GM23338 (cell line): ENCODE data around the gene CPNE6. TPM values are rescaled to one million over a fixed set of nuclear protein-coding genes. Genes with fewer than 3 reads are reported as not detected.

Experiments
- ATAC-seq: fragments of 200-7000 bp; cut with Tn5 transposase; 3 replicates; pipeline ENCODE4 v1.9.1; 2020
- DNase-seq: peaks from one replicate; pipeline ENCODE4 v3.0.0-alpha.2; 2015; ENCODE audit warnings: low spot score
- H2AFZ ChIP-seq: fragments of 200-600 bp; sonication (generic); 2 replicates; pipeline ENCODE4 v1.8.0; 2016; ENCODE audit warnings: antibody characterized with exemption, mild to moderate bottlenecking, moderate library complexity
- H3F3A ChIP-seq: fragments of 200-600 bp; sonication (generic); replicated peaks from 2 replicates; pipeline ENCODE4 v1.8.0; 2017; ENCODE audit warnings: antibody characterized with exemption, mixed run types, low read depth
- H3K27ac ChIP-seq: fragments of 200-600 bp; sonication (generic); 2 replicates; pipeline ENCODE4 v1.6.1; 2016; ENCODE audit warnings: low read depth
- H3K27me3 ChIP-seq: fragments of 200-600 bp; sonication (generic); 2 replicates; pipeline ENCODE4 v1.8.0; 2016; ENCODE audit warnings: mild to moderate bottlenecking, mixed run types, moderate library complexity; ENCODE audit not compliant: insufficient read depth
- H3K36me3 ChIP-seq: fragments of 200-600 bp; sonication (generic); 2 replicates; pipeline ENCODE4 v1.8.0; 2016; ENCODE audit warnings: mild to moderate bottlenecking; ENCODE audit not compliant: insufficient read depth
- H3K4me1 ChIP-seq: fragments of 200-600 bp; sonication (generic); 2 replicates; pipeline ENCODE4 v1.8.0; 2016; ENCODE audit warnings: mild to moderate bottlenecking, moderate library complexity; ENCODE audit not compliant: insufficient read depth
- H3K4me2 ChIP-seq: fragments of 200-600 bp; sonication (generic); 2 replicates; pipeline ENCODE4 v1.7.1; 2017; ENCODE audit warnings: mixed run types
- H3K4me3 ChIP-seq: fragments of 200-600 bp; sonication (generic); 2 replicates; pipeline ENCODE4 v1.6.1; 2016; ENCODE audit warnings: mixed run types
- H3K79me2 ChIP-seq: fragments of 200-600 bp; sonication (generic); replicated peaks from 2 replicates; pipeline ENCODE4 v1.8.0; 2017; ENCODE audit warnings: mild to moderate bottlenecking; ENCODE audit not compliant: insufficient read depth
- H3K9me2 ChIP-seq: fragments of 200-600 bp; sonication (generic); 2 replicates; pipeline ENCODE4 v1.8.0; 2017; ENCODE audit not compliant: insufficient read depth
- H4K20me1 ChIP-seq: fragments of 200-600 bp; sonication (generic); replicated peaks from 2 replicates; pipeline ENCODE4 v1.8.0; 2017; ENCODE audit warnings: mild to moderate bottlenecking; ENCODE audit not compliant: insufficient read depth
- H3K27ac Mint-ChIP-seq: 2 replicates; pipeline ENCODE4 v1.8.0; 2020; ENCODE audit warnings: inconsistent platforms, mild to moderate bottlenecking, moderate library complexity, mixed read lengths
- H3K27me3 Mint-ChIP-seq: 3 replicates; pipeline ENCODE4 v1.8.0; 2022; ENCODE audit warnings: low read depth, mild to moderate bottlenecking, moderate library complexity, mixed read lengths, inconsistent platforms; ENCODE audit not compliant: insufficient read depth, poor library complexity
- H3K36me3 Mint-ChIP-seq: 3 replicates; pipeline ENCODE4 v1.8.0; 2021; ENCODE audit warnings: low read depth, mild to moderate bottlenecking, inconsistent platforms, moderate library complexity, mixed read lengths
- H3K4me1 Mint-ChIP-seq: 3 replicates; pipeline ENCODE4 v1.8.0; 2020; ENCODE audit warnings: mild to moderate bottlenecking, inconsistent platforms, mixed read lengths
- H3K4me3 Mint-ChIP-seq: 3 replicates; pipeline ENCODE4 v1.8.0; 2021; ENCODE audit warnings: moderate library complexity, mild to moderate bottlenecking, inconsistent platforms, mixed read lengths
- H3K9me3 Mint-ChIP-seq: 3 replicates; pipeline ENCODE4 v1.8.0; 2020; ENCODE audit warnings: moderate library complexity, mild to moderate bottlenecking, inconsistent platforms, mixed read lengths
- CREB1 ChIP-seq: fragments of 250-450 bp; sonication (Bioruptor Pico); IDR thresholded peaks from 2 replicates; pipeline ENCODE4 v1.5.0; 2020; ENCODE audit warnings: low read depth, mild to moderate bottlenecking, moderate library complexity
- EZH2 ChIP-seq: fragments of 200-600 bp; sonication (generic); IDR thresholded peaks from one replicate; pipeline ENCODE4 v1.8.0; 2017; ENCODE audit warnings: antibody characterized with exemption, mild to moderate bottlenecking, low read depth; ENCODE audit not compliant: unreplicated experiment
- EZH2phosphoT487 ChIP-seq: fragments of 200-600 bp; sonication (generic); IDR thresholded peaks from one replicate; pipeline ENCODE4 v1.8.1; 2018; ENCODE audit warnings: antibody characterized with exemption; ENCODE audit not compliant: unreplicated experiment
- JUNB ChIP-seq: IDR thresholded peaks from one replicate; pipeline ENCODE4 v1.6.1; 2016; ENCODE audit warnings: antibody characterized with exemption; ENCODE audit not compliant: unreplicated experiment
- NANOG ChIP-seq: IDR thresholded peaks from 2 replicates; pipeline ENCODE4 v1.6.1; 2016; ENCODE audit warnings: antibody characterized with exemption, borderline replicate concordance
- POLR2AphosphoS5 ChIP-seq: IDR thresholded peaks from 2 replicates; pipeline ENCODE4 v1.6.1; 2016; ENCODE audit warnings: antibody characterized with exemption, low read depth
- REST ChIP-seq: IDR thresholded peaks from one replicate; pipeline ENCODE4 v1.6.1; 2018; ENCODE audit warnings: antibody characterized with exemption; ENCODE audit not compliant: unreplicated experiment
- STAT1 ChIP-seq: IDR thresholded peaks from one replicate; pipeline ENCODE4 v1.6.1; 2016; ENCODE audit warnings: antibody characterized with exemption; ENCODE audit not compliant: unreplicated experiment
- ZNF114 ChIP-seq: fragments of 250-450 bp; sonication (Bioruptor Pico); IDR thresholded peaks from 2 replicates; pipeline ENCODE4 v1.5.0; 2020; ENCODE audit warnings: mild to moderate bottlenecking, moderate library complexity
- ZNF331 ChIP-seq: fragments of 250-450 bp; sonication (Bioruptor Pico); IDR thresholded peaks from 2 replicates; pipeline ENCODE4 v1.5.0; 2020; ENCODE audit warnings: low read depth, mild to moderate bottlenecking, moderate library complexity
- ZNF462 ChIP-seq: fragments of 250-450 bp; sonication (Bioruptor Pico); IDR thresholded peaks from 2 replicates; pipeline ENCODE4 v1.5.0; 2020; ENCODE audit warnings: mild to moderate bottlenecking, moderate library complexity
- polyA plus RNA-seq: library from polyadenylated mRNA; unstranded; fragments of >200 nt; fragmentation: Nextera tagmentation; extraction: Ambion mirVana; gene quantifications from 2 replicates; pipeline ENCODE4 v1.2.1, GENCODE V29; 2016
- total RNA-seq: library from RNA; depleted of rRNA; stranded (reverse); fragments of >200 nt; shearing (Covaris generic); gene quantifications from 2 replicates; pipeline ENCODE4 v1.2.3, GENCODE V29; 2014
- TF ChIP-seq, protein P1 (sequence below), 2 experiments: fragments of 200-600 bp in 1 of 2; sonication (generic) in 1 of 2; conservative IDR thresholded peaks; 2 replicates each; pipeline versions ENCODE4 v1.5.1 to v1.6.1; 2016 to 2017; ENCODE audit warnings: antibody characterized with exemption in 2 of 2, low read depth in 2 of 2, mild to moderate bottlenecking in 2 of 2, moderate library complexity in 1 of 2
- TF ChIP-seq, protein P2 (sequence below): IDR thresholded peaks from 2 replicates; pipeline ENCODE4 v1.6.1; 2016; ENCODE audit warnings: antibody characterized with exemption

The CPNE6 gene
- total and polyA plus RNA-seq, 2 experiments from 2014 or later = 0.16 TPM; not detected in 1

GRCh38 chr14:24077086-24077485 is 5.7 kb downstream of the CPNE6 start:
- DNase-seq = no peak
- no peak overlapping the region for H3K4me3 Mint-ChIP-seq
- TF ChIP-seq NANOG (no peak), EZH2phosphoT487 (no peak), CREB1 (CRISPR knock-in tag) (no peak), REST (no peak), POLR2AphosphoS5 (no peak), STAT1 (no peak), ZNF114 (no peak), EZH2 (no peak), JUNB (no peak), ZNF331 (CRISPR knock-in tag) (no peak), ZNF462 (no peak)
- TF ChIP-seq, protein P1, sequence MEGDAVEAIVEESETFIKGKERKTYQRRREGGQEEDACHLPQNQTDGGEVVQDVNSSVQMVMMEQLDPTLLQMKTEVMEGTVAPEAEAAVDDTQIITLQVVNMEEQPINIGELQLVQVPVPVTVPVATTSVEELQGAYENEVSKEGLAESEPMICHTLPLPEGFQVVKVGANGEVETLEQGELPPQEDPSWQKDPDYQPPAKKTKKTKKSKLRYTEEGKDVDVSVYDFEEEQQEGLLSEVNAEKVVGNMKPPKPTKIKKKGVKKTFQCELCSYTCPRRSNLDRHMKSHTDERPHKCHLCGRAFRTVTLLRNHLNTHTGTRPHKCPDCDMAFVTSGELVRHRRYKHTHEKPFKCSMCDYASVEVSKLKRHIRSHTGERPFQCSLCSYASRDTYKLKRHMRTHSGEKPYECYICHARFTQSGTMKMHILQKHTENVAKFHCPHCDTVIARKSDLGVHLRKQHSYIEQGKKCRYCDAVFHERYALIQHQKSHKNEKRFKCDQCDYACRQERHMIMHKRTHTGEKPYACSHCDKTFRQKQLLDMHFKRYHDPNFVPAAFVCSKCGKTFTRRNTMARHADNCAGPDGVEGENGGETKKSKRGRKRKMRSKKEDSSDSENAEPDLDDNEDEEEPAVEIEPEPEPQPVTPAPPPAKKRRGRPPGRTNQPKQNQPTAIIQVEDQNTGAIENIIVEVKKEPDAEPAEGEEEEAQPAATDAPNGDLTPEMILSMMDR (conservative IDR thresholded peaks at IDR 0.05; ENCODE audit: low read depth in 2 of 2) = no peak
- TF ChIP-seq, protein P2, sequence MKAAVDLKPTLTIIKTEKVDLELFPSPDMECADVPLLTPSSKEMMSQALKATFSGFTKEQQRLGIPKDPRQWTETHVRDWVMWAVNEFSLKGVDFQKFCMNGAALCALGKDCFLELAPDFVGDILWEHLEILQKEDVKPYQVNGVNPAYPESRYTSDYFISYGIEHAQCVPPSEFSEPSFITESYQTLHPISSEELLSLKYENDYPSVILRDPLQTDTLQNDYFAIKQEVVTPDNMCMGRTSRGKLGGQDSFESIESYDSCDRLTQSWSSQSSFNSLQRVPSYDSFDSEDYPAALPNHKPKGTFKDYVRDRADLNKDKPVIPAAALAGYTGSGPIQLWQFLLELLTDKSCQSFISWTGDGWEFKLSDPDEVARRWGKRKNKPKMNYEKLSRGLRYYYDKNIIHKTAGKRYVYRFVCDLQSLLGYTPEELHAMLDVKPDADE = no peak
- no peaks in the 10 kb centered on the region; the same call in 2 of the 3 replicates for H3K36me3 Mint-ChIP-seq
- H3K79me2 ChIP-seq = no peaks in the 10 kb centered on the region
- H3K4me1 Mint-ChIP-seq = peaks cover 41% of the 10 kb centered on the region
- no peaks in the 10 kb centered on the region for H3K36me3 ChIP-seq
- H3F3A ChIP-seq = peaks cover 15% of the 10 kb centered on the region; the same call in 1 of the 2 replicates
- H3K9me2 ChIP-seq = no peaks in the 10 kb centered on the region
- no peak for ATAC-seq
- no peak overlapping the region; the same call in 1 of the 2 replicates for H3K27ac Mint-ChIP-seq
- H3K4me3 ChIP-seq = no peak overlapping the region
- no peak overlapping the region for H3K4me2 ChIP-seq
- no peak overlapping the region for H2AFZ ChIP-seq
- no peaks in the 10 kb centered on the region for H3K27me3 ChIP-seq
- peaks cover 18% of the 10 kb centered on the region for H3K4me1 ChIP-seq
- no peaks in the 10 kb centered on the region for H3K9me3 Mint-ChIP-seq
- H3K27ac ChIP-seq = no peak overlapping the region
- H3K27me3 Mint-ChIP-seq = peaks cover 28% of the 10 kb centered on the region
- no peaks in the 10 kb centered on the region for H4K20me1 ChIP-seq
